HEK293 (cell line): ENCODE results near the gene DCAF10.

Experiments
- BCL11B ChIP-seq: fragments of 450-650 bp; formaldehyde crosslinking; IDR thresholded peaks from 2 replicates; pipeline ENCODE4 v1.5.1; 2016; ENCODE audit warnings: low read depth, missing biosample characterization, missing genetic modification characterization
- ZNF121 ChIP-seq: fragments of 450-650 bp; formaldehyde crosslinking; IDR thresholded peaks from 2 replicates; pipeline ENCODE4 v1.5.1; 2016; ENCODE audit warnings: missing biosample characterization, missing genetic modification characterization
- ZNF350 ChIP-seq: fragments of 450-650 bp; formaldehyde crosslinking; IDR thresholded peaks from 2 replicates; pipeline ENCODE4 v1.5.0; 2017; ENCODE audit warnings: missing biosample characterization, mild to moderate bottlenecking, missing genetic modification characterization
- ZNF513 ChIP-seq: fragments of 450-650 bp; IDR thresholded peaks from 2 replicates; pipeline ENCODE4 v1.5.1; 2018; ENCODE audit warnings: missing biosample characterization, missing genetic modification characterization
- ZNF692 ChIP-seq: fragments of 450-650 bp; formaldehyde crosslinking; IDR thresholded peaks from 2 replicates; pipeline ENCODE4 v1.5.1; 2016; ENCODE audit warnings: missing biosample characterization, missing genetic modification characterization
- ZNF830 ChIP-seq: fragments of 450-650 bp; IDR thresholded peaks from 2 replicates; pipeline ENCODE4 v1.5.0; 2018; ENCODE audit warnings: missing biosample characterization, missing genetic modification characterization, low read depth, mild to moderate bottlenecking, moderate library complexity
- TF ChIP-seq, protein P1 (sequence below): fragments of 450-650 bp; formaldehyde crosslinking; IDR thresholded peaks from 2 replicates; pipeline ENCODE4 v1.5.1; 2016; ENCODE audit warnings: missing biosample characterization, missing genetic modification characterization, low read depth
- TF ChIP-seq, protein P2 (sequence below): fragments of 450-650 bp; formaldehyde crosslinking; IDR thresholded peaks from 2 replicates; pipeline ENCODE4 v1.5.1; 2016; ENCODE audit warnings: missing biosample characterization, missing genetic modification characterization
- TF ChIP-seq, protein P3 (sequence below): fragments of 450-650 bp; formaldehyde crosslinking; IDR thresholded peaks from 2 replicates; pipeline ENCODE4 v1.5.1; 2016; ENCODE audit warnings: missing biosample characterization, missing genetic modification characterization

- peak; percentile 95 for TF ChIP-seq ZNF692 (tag by site-specific recombination)
- TF ChIP-seq ZNF513 (tag by site-specific recombination): no peak
- TF ChIP-seq, protein P1, sequence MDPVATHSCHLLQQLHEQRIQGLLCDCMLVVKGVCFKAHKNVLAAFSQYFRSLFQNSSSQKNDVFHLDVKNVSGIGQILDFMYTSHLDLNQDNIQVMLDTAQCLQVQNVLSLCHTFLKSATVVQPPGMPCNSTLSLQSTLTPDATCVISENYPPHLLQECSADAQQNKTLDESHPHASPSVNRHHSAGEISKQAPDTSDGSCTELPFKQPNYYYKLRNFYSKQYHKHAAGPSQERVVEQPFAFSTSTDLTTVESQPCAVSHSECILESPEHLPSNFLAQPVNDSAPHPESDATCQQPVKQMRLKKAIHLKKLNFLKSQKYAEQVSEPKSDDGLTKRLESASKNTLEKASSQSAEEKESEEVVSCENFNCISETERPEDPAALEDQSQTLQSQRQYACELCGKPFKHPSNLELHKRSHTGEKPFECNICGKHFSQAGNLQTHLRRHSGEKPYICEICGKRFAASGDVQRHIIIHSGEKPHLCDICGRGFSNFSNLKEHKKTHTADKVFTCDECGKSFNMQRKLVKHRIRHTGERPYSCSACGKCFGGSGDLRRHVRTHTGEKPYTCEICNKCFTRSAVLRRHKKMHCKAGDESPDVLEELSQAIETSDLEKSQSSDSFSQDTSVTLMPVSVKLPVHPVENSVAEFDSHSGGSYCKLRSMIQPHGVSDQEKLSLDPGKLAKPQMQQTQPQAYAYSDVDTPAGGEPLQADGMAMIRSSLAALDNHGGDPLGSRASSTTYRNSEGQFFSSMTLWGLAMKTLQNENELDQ (tag by site-specific recombination): no peak
- no peak for TF ChIP-seq ZNF350 (tag by site-specific recombination)
- TF ChIP-seq BCL11B (tag by site-specific recombination): no peak
- no peak for TF ChIP-seq ZNF121
- TF ChIP-seq, protein P2, sequence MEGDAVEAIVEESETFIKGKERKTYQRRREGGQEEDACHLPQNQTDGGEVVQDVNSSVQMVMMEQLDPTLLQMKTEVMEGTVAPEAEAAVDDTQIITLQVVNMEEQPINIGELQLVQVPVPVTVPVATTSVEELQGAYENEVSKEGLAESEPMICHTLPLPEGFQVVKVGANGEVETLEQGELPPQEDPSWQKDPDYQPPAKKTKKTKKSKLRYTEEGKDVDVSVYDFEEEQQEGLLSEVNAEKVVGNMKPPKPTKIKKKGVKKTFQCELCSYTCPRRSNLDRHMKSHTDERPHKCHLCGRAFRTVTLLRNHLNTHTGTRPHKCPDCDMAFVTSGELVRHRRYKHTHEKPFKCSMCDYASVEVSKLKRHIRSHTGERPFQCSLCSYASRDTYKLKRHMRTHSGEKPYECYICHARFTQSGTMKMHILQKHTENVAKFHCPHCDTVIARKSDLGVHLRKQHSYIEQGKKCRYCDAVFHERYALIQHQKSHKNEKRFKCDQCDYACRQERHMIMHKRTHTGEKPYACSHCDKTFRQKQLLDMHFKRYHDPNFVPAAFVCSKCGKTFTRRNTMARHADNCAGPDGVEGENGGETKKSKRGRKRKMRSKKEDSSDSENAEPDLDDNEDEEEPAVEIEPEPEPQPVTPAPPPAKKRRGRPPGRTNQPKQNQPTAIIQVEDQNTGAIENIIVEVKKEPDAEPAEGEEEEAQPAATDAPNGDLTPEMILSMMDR (tag by site-specific recombination): peak; percentile 99
- no peak for TF ChIP-seq ZNF830 (tag by site-specific recombination)
- TF ChIP-seq, protein P3, sequence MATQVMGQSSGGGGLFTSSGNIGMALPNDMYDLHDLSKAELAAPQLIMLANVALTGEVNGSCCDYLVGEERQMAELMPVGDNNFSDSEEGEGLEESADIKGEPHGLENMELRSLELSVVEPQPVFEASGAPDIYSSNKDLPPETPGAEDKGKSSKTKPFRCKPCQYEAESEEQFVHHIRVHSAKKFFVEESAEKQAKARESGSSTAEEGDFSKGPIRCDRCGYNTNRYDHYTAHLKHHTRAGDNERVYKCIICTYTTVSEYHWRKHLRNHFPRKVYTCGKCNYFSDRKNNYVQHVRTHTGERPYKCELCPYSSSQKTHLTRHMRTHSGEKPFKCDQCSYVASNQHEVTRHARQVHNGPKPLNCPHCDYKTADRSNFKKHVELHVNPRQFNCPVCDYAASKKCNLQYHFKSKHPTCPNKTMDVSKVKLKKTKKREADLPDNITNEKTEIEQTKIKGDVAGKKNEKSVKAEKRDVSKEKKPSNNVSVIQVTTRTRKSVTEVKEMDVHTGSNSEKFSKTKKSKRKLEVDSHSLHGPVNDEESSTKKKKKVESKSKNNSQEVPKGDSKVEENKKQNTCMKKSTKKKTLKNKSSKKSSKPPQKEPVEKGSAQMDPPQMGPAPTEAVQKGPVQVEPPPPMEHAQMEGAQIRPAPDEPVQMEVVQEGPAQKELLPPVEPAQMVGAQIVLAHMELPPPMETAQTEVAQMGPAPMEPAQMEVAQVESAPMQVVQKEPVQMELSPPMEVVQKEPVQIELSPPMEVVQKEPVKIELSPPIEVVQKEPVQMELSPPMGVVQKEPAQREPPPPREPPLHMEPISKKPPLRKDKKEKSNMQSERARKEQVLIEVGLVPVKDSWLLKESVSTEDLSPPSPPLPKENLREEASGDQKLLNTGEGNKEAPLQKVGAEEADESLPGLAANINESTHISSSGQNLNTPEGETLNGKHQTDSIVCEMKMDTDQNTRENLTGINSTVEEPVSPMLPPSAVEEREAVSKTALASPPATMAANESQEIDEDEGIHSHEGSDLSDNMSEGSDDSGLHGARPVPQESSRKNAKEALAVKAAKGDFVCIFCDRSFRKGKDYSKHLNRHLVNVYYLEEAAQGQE: peak; percentile 75
Measured at GRCh38 chr9:37903647-37904444, 103.2 kb downstream of the DCAF10 start, which contains the start of gene SLC25A51.
